Neural progenitor cell (in vitro differentiated cells): ENCODE data around the gene KRTAP2-1.
"Not testable (repeated sequence)": the region's sequence is repeated elsewhere in the genome, so short reads cannot be mapped to it uniquely, and the experiment has no call there.

ENCODE experiments used
- CTCF ChIP-seq: fragments of 200-600 bp; sonication (generic); IDR thresholded peaks from 2 replicates; pipeline ENCODE4 v1.5.1; 2017; ENCODE audit warnings: antibody characterized with exemption, mild to moderate bottlenecking
- EZH2 ChIP-seq: fragments of 200-600 bp; sonication (generic); IDR thresholded peaks from 2 replicates; pipeline ENCODE4 v1.6.1; 2017; ENCODE audit warnings: antibody characterized with exemption, mild to moderate bottlenecking, moderate library complexity

DNA sequence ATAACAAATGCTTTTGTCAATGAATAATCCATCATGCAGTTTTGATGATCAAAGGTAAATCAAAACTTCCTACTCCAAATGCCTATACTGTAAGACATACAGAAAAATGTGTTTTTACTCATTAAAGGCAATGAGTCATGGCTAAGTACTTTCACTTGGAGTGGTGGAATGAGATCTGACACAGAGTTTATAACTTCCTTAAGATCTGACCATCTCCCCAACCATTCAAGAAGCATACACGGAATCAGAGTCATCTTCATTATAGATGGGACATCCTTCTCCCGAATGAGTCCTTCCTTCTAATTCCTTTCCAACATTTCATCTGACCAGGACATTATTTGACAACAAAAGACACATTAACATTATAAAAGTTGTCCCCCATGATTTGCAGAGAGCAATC lies 36.3 kb upstream of the KRTAP2-1 start:
- TF ChIP-seq CTCF, EZH2: not testable (repeated sequence)
